ENCODE results near the gene DHCR7.

DNA sequence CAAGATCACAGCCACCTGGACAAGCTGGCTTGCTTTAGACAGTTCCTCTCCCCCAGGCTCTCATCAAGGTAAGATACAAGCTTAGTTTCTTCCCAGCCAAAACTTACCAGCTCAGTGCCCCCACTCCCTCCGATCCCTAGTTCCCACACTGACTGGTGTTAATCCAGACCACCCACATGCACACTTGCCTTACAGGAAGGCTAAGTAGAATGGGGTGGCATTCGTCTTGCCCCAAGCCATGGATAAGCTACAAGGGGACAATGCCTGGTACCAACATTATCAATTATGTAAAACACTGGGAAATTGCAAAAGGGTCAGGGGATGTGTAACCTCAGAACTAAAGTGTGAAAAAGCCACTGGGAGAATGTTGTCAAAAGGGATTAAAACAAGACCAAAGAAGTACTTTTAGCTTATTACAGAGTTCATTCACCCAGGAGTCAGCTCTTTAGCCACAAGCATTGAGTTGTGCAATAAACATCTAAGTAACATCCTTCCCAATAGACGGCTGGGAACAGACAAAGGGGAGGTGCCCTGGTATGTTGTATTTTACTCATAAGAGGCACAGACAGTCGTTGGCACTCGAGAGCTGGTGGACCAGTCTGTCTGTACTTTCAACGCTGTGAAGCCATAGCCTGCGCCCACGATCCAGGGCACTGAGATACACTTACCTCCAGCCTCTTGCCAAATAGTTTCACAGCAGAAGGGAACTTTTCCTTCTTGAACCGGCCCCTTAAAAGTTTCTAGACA, 1.1 kb downstream of the DHCR7 start:
- TF ChIP-seq RAD21 (conservative IDR thresholded peaks at IDR 0.05) (no peak), EZH2 (IDR thresholded peaks at IDR 0.05; ENCODE audit: borderline replicate concordance, insufficient read depth, low read length, poor library complexity, severe bottlenecking) (no peak)
- TF ChIP-seq, protein P1, sequence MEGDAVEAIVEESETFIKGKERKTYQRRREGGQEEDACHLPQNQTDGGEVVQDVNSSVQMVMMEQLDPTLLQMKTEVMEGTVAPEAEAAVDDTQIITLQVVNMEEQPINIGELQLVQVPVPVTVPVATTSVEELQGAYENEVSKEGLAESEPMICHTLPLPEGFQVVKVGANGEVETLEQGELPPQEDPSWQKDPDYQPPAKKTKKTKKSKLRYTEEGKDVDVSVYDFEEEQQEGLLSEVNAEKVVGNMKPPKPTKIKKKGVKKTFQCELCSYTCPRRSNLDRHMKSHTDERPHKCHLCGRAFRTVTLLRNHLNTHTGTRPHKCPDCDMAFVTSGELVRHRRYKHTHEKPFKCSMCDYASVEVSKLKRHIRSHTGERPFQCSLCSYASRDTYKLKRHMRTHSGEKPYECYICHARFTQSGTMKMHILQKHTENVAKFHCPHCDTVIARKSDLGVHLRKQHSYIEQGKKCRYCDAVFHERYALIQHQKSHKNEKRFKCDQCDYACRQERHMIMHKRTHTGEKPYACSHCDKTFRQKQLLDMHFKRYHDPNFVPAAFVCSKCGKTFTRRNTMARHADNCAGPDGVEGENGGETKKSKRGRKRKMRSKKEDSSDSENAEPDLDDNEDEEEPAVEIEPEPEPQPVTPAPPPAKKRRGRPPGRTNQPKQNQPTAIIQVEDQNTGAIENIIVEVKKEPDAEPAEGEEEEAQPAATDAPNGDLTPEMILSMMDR (IDR thresholded peaks at IDR 0.05; ENCODE audit: poor library complexity, severe bottlenecking), result no peak
